Measurements from ENCODE around the gene HES1.

DNA sequence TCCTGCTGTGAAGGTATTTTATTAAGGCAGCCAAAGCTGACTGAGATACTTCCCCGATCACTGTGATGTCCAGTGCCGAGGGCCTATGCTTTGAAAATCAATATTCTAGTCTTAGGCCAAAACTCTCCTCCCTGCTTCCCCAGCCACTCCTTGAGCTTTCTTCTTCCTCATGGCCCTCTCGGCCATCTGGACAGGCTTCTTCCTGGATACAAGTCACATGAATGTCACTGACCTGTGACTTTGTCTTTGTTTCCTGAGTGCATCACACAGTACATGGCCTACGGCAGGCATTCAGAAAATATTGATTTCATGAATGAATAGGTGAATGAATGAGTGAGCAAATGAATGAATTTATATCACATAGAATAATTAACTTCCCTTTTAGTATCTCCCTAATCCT lies 24.6 kb upstream of the HES1 start:
- TF ChIP-seq EZH2 (IDR thresholded peaks at IDR 0.05; ENCODE audit: insufficient read depth, poor library complexity, severe bottlenecking) (no peak), EZH2phosphoT487 (IDR thresholded peaks at IDR 0.05; ENCODE audit: insufficient read depth, low read depth) (no peak)

Measured in GM23248 (cell line).